Right lobe of liver (tissue), 6 donors: ENCODE measurements around the gene CTCF. TPM values are rescaled to one million over a fixed set of nuclear protein-coding genes. Genes with fewer than 3 reads are reported as not detected.

Experiments used
- ATAC-seq, 4 donors: fragments of 200-7000 bp; cut with Tn5 transposase; one replicate each; pipeline ENCODE4 v1.9.1; 2020; ENCODE audit warnings: mild to moderate bottlenecking in 4 of 4, moderate library complexity in 4 of 4
- DNase-seq, 3 donors: peaks; one replicate each; pipeline ENCODE4 v3.0.0-alpha.2; 2020
- H3K27ac ChIP-seq, 3 donors: fragments of 200-600 bp; one replicate each; pipeline ENCODE4 v1.8.0; 2022
- H3K27me3 ChIP-seq, 2 donors: fragments of 200-600 bp; one replicate each; pipeline ENCODE4 v1.8.0; 2022
- H3K36me3 ChIP-seq, 4 donors: fragments of 200-600 bp; sonication (generic) in 1 of 4; one replicate each; pipeline versions ENCODE4 v1.5.1 to v1.8.0; 2017 to 2022; ENCODE audit warnings: control low read depth in 1 of 4
- H3K4me1 ChIP-seq, 4 donors: fragments of 200-600 bp; sonication (generic) in 1 of 4; one replicate each; pipeline versions ENCODE4 v1.5.1 to v1.8.0; 2017 to 2022; ENCODE audit warnings: control low read depth in 1 of 4
- H3K4me3 ChIP-seq, 3 donors: fragments of 200-600 bp; one replicate each; pipeline ENCODE4 v1.8.0; 2022
- H3K9me3 ChIP-seq, 4 donors: fragments of 200-600 bp; sonication (generic) in 1 of 4; one replicate each; pipeline versions ENCODE4 v1.5.1 to v1.8.0; 2017 to 2022; ENCODE audit warnings: control low read depth in 1 of 4
- CTCF ChIP-seq, 4 donors: fragments of 200-600 bp in 3 of 4; fragments of 450-650 bp in 1 of 4; IDR thresholded peaks; one replicate each; pipeline versions ENCODE4 v1.5.1 to v1.8.0; 2016 to 2022; ENCODE audit warnings: antibody characterized with exemption in 4 of 4, mild to moderate bottlenecking in 2 of 4
- POLR2A ChIP-seq: fragments of 450-650 bp; IDR thresholded peaks from one replicate; pipeline ENCODE4 v1.6.1; 2017; ENCODE audit warnings: antibody characterized with exemption, mild to moderate bottlenecking
- WGBS: methylation state at CpG from one replicate; pipeline ENCODE4 v1.1.6; 2018; ENCODE audit warnings: low coverage, low lambda C conversion rate; ENCODE audit not compliant: insufficient coverage; ENCODE audit errors: missing lambda C conversion rate; 5-methylcytosine and 5-hydroxymethylcytosine counted together
- intact Hi-C, 2 donors: fragments of 100-400 bp; cut with DNase I; formaldehyde crosslinking; loops; one replicate each; pipeline versions ENCODE4 v1.11.2 to v1.14.1; 2022
- total RNA-seq, 6 experiments: library from RNA; depleted of rRNA in 2 of 6; stranded (reverse); fragments of >200 nt in 2 of 6; fragmentation: NEBNext Ultra II Directional in 3 of 6; extraction: Animal tissue kit (Norgen Biotek cat#: 25700) in 3 of 6; gene quantifications; one replicate each; pipeline versions ENCODE4 v1.1.0 to v1.2.4, GENCODE V29; 2016 to 2023
- donor health status: DM: no; HTN: yes; CAD: no.
- donor health status: DM: no; HTN: no; CAD: no.
- donor health status: DM: no; HTN: no; CAD: no.
- donor health status: DM: no; HTN: yes; CAD: no.
- donor health status: DM: no; HTN: yes; CAD: no.

The CTCF gene
- total RNA-seq, 6 experiments from 2014 or later, result 14.3 to 18.5 (median 17.0) TPM

DNA sequence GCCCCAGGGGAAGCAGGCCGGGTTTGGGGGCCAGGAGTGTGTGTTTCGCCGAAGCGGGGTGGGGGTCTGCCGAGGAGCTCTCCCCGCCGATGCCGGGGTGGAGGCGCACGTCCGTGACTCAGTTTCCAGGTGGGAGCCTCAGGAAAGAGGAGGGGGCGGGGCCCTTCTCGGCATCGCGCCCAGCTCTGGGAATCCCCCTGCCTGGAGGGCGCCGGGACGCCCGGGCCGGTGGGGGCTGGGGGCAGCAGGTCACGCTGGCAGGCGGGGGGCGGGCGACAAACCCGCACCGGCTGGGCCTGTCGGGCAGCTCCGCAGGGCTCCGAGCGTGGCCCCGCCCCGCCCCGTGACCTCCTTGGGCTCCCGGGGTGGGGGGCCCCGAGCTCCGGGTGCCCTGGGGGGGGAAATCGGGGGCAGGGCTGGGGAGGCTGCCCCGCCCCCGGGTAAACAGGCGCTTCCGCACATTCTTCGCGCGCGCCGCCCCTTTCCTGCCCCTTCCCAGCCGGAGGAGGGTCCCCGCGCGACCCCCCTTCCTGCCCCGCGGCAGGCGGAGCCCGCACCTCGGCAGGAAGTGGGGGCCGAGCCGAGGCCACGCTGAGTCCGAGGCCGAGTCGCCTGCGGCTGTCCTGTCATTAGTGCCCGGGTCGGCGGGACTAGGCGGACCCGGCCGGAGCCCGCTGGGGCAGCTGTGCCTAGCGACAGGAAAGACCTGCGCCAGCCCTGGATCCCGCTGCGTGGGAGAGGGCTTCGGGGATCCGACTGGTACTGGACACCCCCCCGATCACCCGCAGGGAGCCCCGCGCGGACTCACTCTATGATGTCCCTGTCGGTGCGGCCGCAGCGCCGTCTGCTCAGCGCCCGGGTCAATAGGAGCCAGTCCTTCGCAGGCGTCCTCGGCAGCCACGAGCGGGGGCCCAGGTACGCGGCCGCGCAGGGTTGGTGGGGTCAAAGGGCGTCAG, 24.4 kb upstream of the CTCF start:
- no peak for TF ChIP-seq POLR2A
- TF ChIP-seq CTCF (IDR thresholded peaks at IDR 0.05), result no peak
- DNase-seq (peak; percentile 72 to 85 (median 77)), ATAC-seq (peak; percentile 60 to 74 (median 68))
- intact Hi-C loops, result no loop called here
- Histone ChIP-seq H3K4me1 (peaks cover 0 to 20% (median 3%) of the 10 kb centered on the region in 4 donors), H3K4me3 (peak overlapping the region; percentile 55 to 73 (median 62)), H3K27ac (peak overlapping the region; percentile 56 to 82 (median 71)), H3K36me3 (peaks cover 0 to 15% (median 6%) of the 10 kb centered on the region in 4 donors), H3K9me3 (no peaks in the 10 kb centered on the region), H3K27me3 (no peaks in the 10 kb centered on the region)
- WGBS, result 4% methylated on average over 5 of the region's 97 CpGs

DNA sequence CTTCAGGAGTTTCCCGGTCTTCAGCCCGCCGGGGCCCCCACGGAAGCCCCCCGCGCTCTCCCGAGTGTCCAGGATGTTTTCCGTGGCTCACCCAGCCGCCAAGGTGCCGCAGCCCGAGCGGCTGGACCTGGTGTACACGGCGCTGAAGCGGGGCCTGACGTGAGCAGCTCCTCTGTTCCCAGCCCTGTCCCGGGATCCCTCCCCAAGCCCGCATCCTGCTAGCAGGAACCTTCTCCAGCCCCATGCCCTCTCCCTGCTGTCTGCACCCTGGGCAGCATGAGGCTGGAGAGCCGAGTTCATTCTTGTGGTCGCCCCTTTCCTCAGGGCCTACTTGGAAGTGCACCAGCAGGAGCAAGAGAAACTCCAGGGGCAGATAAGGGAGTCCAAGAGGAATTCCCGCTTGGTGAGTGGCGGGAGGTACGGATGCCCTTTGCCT, 23.6 kb upstream of the CTCF start:
- H3K4me3 ChIP-seq, result peak overlapping the region; percentile 55 to 73 (median 62)
- WGBS, result 44% methylated on average over 7 of the region's 23 CpGs
- no peak for TF ChIP-seq CTCF (IDR thresholded peaks at IDR 0.05)
- no peak for TF ChIP-seq POLR2A
- H3K36me3 ChIP-seq, result peaks cover 0 to 15% (median 6%) of the 10 kb centered on the region in 4 donors
- no peak for DNase-seq
- peak overlapping the region in 1 of 3 donors; percentile 71 for H3K27ac ChIP-seq
- intact Hi-C loops, result no loop called here
- ATAC-seq, result no peak
- no peaks in the 10 kb centered on the region for H3K27me3 ChIP-seq
- no peaks in the 10 kb centered on the region for H3K9me3 ChIP-seq
- H3K4me1 ChIP-seq, result peaks cover 0 to 20% (median 3%) of the 10 kb centered on the region in 4 donors

- no peak for TF ChIP-seq CTCF (IDR thresholded peaks at IDR 0.05)
- no peak for TF ChIP-seq POLR2A
- Histone ChIP-seq H3K9me3 (no peaks in the 10 kb centered on the region), H3K36me3 (peaks cover 0 to 15% (median 6%) of the 10 kb centered on the region in 4 donors), H3K4me3 (no peak overlapping the region), H3K27ac (no peak overlapping the region), H3K27me3 (no peaks in the 10 kb centered on the region), H3K4me1 (peaks cover 0 to 20% (median 3%) of the 10 kb centered on the region in 4 donors)
- ATAC-seq (no peak), DNase-seq (peak in 1 of 3 donors; percentile 34)
- WGBS, result 24% methylated on average over 2 of the region's 4 CpGs
- intact Hi-C loops, result no loop called here
Observed at GRCh38 chr16:67539271-67539670, 23.1 kb upstream of the CTCF start.

DNA sequence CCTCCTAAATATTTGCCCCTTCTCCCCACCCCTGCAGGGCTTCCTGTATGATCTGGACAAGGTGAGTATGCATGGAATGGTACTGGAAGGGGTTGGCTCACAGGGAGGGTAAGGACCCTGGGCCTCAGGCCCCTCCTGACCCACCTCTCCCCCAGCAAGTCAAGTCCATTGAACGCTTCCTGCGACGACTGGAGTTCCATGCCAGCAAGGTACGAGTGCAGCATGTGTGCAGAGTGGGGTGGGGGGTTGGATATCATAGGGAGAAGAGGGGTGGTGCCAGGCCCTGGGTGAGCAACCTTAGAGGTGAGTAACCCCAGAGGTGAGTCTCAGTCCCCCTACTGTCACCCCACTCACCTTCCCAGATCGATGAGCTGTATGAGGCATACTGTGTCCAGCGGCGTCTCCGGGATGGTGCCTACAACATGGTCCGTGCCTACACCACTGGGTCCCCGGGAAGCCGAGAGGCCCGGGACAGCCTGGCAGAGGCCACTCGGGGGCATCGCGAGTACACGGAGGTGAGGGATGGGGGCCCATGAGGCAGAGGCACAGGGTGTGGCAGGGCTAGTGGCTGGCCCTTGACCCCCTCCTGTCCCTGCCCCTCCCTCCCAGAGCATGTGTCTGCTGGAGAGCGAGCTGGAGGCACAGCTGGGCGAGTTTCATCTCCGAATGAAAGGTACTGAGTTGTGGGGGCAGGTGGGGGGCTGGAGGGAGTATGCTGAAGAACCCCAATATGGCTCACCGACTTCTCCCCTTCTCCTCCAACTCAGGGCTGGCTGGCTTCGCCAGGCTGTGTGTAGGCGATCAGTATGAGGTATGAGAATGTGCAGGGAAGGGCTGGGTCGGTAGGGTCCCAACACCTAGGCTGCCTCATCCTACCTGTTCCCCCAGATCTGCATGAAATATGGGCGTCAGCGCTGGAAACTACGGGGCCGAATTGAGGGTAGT, 22.4 kb upstream of the CTCF start:
- H3K36me3 ChIP-seq, result peaks cover 0 to 18% (median 8%) of the 10 kb centered on the region in 4 donors
- H3K4me3 ChIP-seq, result no peak overlapping the region
- no peaks in the 10 kb centered on the region for H3K9me3 ChIP-seq
- no peak for ATAC-seq
- peak in 1 of 3 donors; percentile 56 for DNase-seq
- H3K4me1 ChIP-seq, result peaks cover 0 to 20% (median 3%) of the 10 kb centered on the region in 4 donors
- TF ChIP-seq POLR2A (no peak), CTCF (IDR thresholded peaks at IDR 0.05) (no peak)
- H3K27me3 ChIP-seq, result no peaks in the 10 kb centered on the region
- no peak overlapping the region for H3K27ac ChIP-seq
- 78% methylated on average over 15 of the region's 27 CpGs for WGBS
- intact Hi-C loops, result no loop called here
